SU-DHL-6 (cell line): ENCODE data around the gene CBY2.

Source experiments
- H2AFZ ChIP-seq: fragments of 200-600 bp; sonication (generic); 2 replicates; pipeline ENCODE4 v1.6.1; 2014; ENCODE audit warnings: low read depth, mild to moderate bottlenecking, moderate library complexity, mixed read lengths, antibody characterized with exemption, low read length; ENCODE audit not compliant: severe bottlenecking
- H3F3A ChIP-seq: fragments of 200-600 bp; shearing (Covaris generic); 2 replicates; pipeline ENCODE4 v1.6.0; 2016; ENCODE audit warnings: antibody characterized with exemption, mild to moderate bottlenecking; ENCODE audit not compliant: insufficient read depth
- H3K27ac ChIP-seq: fragments of 200-600 bp; sonication (generic); 2 replicates; pipeline ENCODE4 v1.5.1; 2016; ENCODE audit warnings: low read depth, mild to moderate bottlenecking, low read length, moderate library complexity, mixed read lengths
- H3K27me3 ChIP-seq: fragments of 200-600 bp; sonication (generic), shearing (Covaris generic); 2 replicates; pipeline ENCODE4 v1.6.0; 2014; ENCODE audit warnings: mild to moderate bottlenecking, low read length
- H3K36me3 ChIP-seq: fragments of 200-600 bp; sonication (generic); 2 replicates; pipeline ENCODE4 v1.6.1; 2014; ENCODE audit warnings: mild to moderate bottlenecking, low read length, mixed read lengths
- H3K4me2 ChIP-seq: fragments of 300-600, 200-600 bp; shearing (Covaris generic), sonication (generic); 2 replicates; pipeline ENCODE4 v1.6.0; 2014; ENCODE audit warnings: low read length, low read depth, mild to moderate bottlenecking; ENCODE audit not compliant: poor library complexity, severe bottlenecking
- H3K4me3 ChIP-seq: fragments of 200-600 bp; sonication (generic); 2 replicates; pipeline ENCODE4 v1.5.1; 2014; ENCODE audit warnings: antibody characterized with exemption, low read length, mild to moderate bottlenecking, mixed read lengths; ENCODE audit not compliant: insufficient read depth, poor library complexity, severe bottlenecking
- H3K79me2 ChIP-seq: fragments of 200-600 bp; sonication (generic); 2 replicates; pipeline ENCODE4 v1.6.1; 2014; ENCODE audit warnings: mild to moderate bottlenecking, low read length, moderate library complexity; ENCODE audit not compliant: insufficient read depth
- H3K9ac ChIP-seq: fragments of 200-600 bp; sonication (generic); 2 replicates; pipeline ENCODE4 v1.7.0; 2014; ENCODE audit warnings: mild to moderate bottlenecking, low read length
- H3K9me2 ChIP-seq: fragments of 200-600 bp; sonication (generic); replicated peaks from 2 replicates; pipeline ENCODE4 v1.6.1; 2014; ENCODE audit warnings: low read length; ENCODE audit not compliant: insufficient read depth
- H3K9me3 ChIP-seq: fragments of 200-600 bp; sonication (generic); 2 replicates; pipeline ENCODE4 v1.6.1; 2014; ENCODE audit warnings: low read length, mixed read lengths; ENCODE audit not compliant: insufficient read depth
- H4K20me1 ChIP-seq: fragments of 200-600 bp; sonication (generic); 2 replicates; pipeline ENCODE4 v1.6.1; 2014; ENCODE audit warnings: low read depth, mild to moderate bottlenecking, antibody characterized with exemption, low read length, moderate library complexity, mixed read lengths
- EZH2phosphoT487 ChIP-seq: fragments of 200-600 bp; sonication (generic), shearing (Covaris generic); conservative IDR thresholded peaks from 2 replicates; pipeline ENCODE4 v1.6.1; 2018; ENCODE audit warnings: mild to moderate bottlenecking, antibody characterized with exemption, low read length, moderate library complexity, mixed read lengths
- TF ChIP-seq, protein P1 (sequence below): fragments of 200-600 bp; sonication (generic); IDR thresholded peaks from one replicate; pipeline ENCODE4 v1.5.1; 2017; ENCODE audit warnings: antibody characterized with exemption, mild to moderate bottlenecking, low read length, moderate library complexity; ENCODE audit not compliant: insufficient read depth, poor library complexity, severe bottlenecking

Gene CBY2

DNA sequence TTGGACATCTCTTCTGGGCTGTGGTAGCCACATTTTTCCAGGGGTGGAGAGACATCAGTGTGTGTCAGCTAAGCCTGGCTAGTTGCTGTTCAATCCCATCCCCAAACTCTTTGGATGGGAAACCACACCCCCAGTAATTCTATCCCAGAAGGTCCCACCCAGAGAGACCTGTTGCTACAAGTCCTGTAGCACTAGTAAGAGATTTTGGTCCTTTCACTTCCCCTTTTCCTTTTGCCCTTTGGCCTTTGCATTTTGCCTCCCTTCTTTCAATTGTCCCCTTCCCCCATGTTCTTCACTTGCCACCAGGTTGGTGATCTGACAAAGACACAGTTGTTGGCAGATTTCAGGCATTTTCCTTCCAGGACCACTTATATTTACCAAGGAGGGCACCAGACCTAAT is 3.8 kb downstream of the CBY2 start:
- H3K27ac ChIP-seq, result no peak overlapping the region
- H3K9me3 ChIP-seq, result no peaks in the 10 kb centered on the region
- H3K79me2 ChIP-seq, result no peaks in the 10 kb centered on the region

DNA sequence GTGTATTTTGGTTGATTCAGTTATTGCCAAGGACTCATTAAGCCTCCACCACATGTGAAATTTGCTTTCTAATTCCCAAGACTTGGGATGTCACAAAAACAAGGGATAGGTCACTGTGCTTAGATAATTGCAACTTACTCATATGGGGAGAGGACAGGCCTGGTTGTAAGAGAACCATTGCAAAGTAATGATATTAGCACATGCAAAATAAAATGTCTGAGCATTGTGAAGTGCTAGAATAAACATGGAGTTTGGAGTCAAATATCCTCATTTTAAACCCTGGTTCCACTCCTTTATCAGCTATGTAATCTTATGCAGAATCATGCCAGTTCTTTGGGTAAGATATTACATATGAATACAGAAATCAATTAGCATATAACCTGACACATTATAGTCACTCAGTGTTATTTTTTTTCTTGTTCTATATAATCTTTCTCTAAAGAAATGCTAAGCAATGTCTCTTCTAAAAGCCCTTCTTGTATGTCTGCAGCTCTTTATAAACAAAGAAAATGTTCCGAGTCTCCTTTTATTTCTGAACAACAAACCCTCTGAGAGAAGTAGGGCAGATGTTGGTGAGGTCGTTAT is 5.5 kb downstream of the CBY2 start:
- H3K9ac ChIP-seq, result no peak overlapping the region
- TF ChIP-seq EZH2phosphoT487, result no peak
- TF ChIP-seq, protein P1, sequence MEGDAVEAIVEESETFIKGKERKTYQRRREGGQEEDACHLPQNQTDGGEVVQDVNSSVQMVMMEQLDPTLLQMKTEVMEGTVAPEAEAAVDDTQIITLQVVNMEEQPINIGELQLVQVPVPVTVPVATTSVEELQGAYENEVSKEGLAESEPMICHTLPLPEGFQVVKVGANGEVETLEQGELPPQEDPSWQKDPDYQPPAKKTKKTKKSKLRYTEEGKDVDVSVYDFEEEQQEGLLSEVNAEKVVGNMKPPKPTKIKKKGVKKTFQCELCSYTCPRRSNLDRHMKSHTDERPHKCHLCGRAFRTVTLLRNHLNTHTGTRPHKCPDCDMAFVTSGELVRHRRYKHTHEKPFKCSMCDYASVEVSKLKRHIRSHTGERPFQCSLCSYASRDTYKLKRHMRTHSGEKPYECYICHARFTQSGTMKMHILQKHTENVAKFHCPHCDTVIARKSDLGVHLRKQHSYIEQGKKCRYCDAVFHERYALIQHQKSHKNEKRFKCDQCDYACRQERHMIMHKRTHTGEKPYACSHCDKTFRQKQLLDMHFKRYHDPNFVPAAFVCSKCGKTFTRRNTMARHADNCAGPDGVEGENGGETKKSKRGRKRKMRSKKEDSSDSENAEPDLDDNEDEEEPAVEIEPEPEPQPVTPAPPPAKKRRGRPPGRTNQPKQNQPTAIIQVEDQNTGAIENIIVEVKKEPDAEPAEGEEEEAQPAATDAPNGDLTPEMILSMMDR, result no peak
- no peak overlapping the region for H2AFZ ChIP-seq
- H3K4me2 ChIP-seq, result no peak overlapping the region
- H4K20me1 ChIP-seq, result no peaks in the 10 kb centered on the region
- no peak overlapping the region for H3K27ac ChIP-seq
- no peak overlapping the region for H3K4me3 ChIP-seq
- no peaks in the 10 kb centered on the region for H3F3A ChIP-seq
- H3K36me3 ChIP-seq, result no peaks in the 10 kb centered on the region
- H3K79me2 ChIP-seq, result no peaks in the 10 kb centered on the region
- no peaks in the 10 kb centered on the region for H3K27me3 ChIP-seq
- H3K9me3 ChIP-seq, result no peaks in the 10 kb centered on the region; the same call in 1 of the 2 replicates
- H3K9me2 ChIP-seq, result no peaks in the 10 kb centered on the region

More for the DNA sequence above, 3.8 kb downstream of the CBY2 start:
- TF ChIP-seq EZH2phosphoT487, result no peak
- TF ChIP-seq, protein P1, result no peak
- Histone ChIP-seq H3K36me3 (no peaks in the 10 kb centered on the region), H4K20me1 (no peaks in the 10 kb centered on the region), H3K27me3 (no peaks in the 10 kb centered on the region), H3F3A (no peaks in the 10 kb centered on the region), H3K4me2 (no peak overlapping the region), H3K4me3 (no peak overlapping the region), H2AFZ (no peak overlapping the region), H3K9me2 (no peaks in the 10 kb centered on the region), H3K9ac (no peak overlapping the region)

DNA sequence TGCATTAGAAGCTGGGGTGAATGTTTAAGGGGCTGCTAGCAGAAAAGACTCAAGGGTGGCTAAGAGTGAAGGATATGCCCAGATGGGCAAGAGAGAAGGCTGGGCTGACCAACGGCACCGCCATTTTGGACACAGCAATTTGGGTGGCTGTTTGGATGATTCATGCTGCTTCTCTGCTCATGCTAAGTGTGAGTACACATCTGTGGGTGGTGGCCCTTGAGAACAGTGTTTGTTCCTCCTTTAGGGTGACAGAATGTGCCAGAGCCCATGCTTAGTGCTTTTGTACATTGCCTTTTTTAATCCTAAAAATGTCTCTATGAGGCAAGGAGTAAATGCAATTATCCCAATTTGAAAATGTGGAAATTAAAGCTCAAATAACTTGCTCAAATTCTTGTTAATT is 9.8 kb downstream of the CBY2 start:
- H3K36me3 ChIP-seq, result no peaks in the 10 kb centered on the region
- H3K9me3 ChIP-seq, result no peaks in the 10 kb centered on the region; the same call in 1 of the 2 replicates
- H3K27ac ChIP-seq, result no peak overlapping the region
- H3K9ac ChIP-seq, result no peak overlapping the region
- no peak overlapping the region for H2AFZ ChIP-seq
- no peaks in the 10 kb centered on the region for H3F3A ChIP-seq
- no peaks in the 10 kb centered on the region for H3K9me2 ChIP-seq
- H3K4me2 ChIP-seq, result no peak overlapping the region
- no peak for TF ChIP-seq EZH2phosphoT487
- TF ChIP-seq, protein P1, result no peak
- no peaks in the 10 kb centered on the region for H3K27me3 ChIP-seq
- H4K20me1 ChIP-seq, result no peaks in the 10 kb centered on the region
- H3K4me3 ChIP-seq, result no peak overlapping the region
- no peaks in the 10 kb centered on the region for H3K79me2 ChIP-seq
